ENCODE results near the gene AXDND1.
"Not testable (repeated sequence)": the region's sequence is repeated elsewhere in the genome, so short reads cannot be mapped to it uniquely, and the experiment has no call there.

AXDND1 gene

GRCh38 chr1:179490611-179491010 lies 124.8 kb downstream of the AXDND1 start:
- no peak for DNase-seq

- DNase-seq = no peak
These were observed 127.6 kb downstream of the AXDND1 start for GRCh38 chr1:179493323-179493722.

- DNase-seq = no peak
These were observed 140.4 kb downstream of the AXDND1 start for GRCh38 chr1:179506199-179506598.

- no peak for DNase-seq
These were observed 143.6 kb downstream of the AXDND1 start for GRCh38 chr1:179509384-179509783.

- no peak for DNase-seq
These were observed 144.3 kb downstream of the AXDND1 start for GRCh38 chr1:179510038-179510437.

- no peak for DNase-seq
These were observed 151.4 kb downstream of the AXDND1 start for GRCh38 chr1:179516976-179517705.

GRCh38 chr1:179518544-179518943 lies 152.8 kb downstream of the AXDND1 start:
- not testable (repeated sequence) for DNase-seq

- DNase-seq = no peak
These were observed 163.9 kb downstream of the AXDND1 start for GRCh38 chr1:179529482-179530195.

GRCh38 chr1:179530352-179530751 lies 164.6 kb downstream of the AXDND1 start:
- DNase-seq = no peak

- no peak for DNase-seq
These were observed 176.0 kb downstream of the AXDND1 start for GRCh38 chr1:179541774-179542173.

GRCh38 chr1:179545321-179545720 lies 179.6 kb downstream of the AXDND1 start:
- DNase-seq = no peak

GRCh38 chr1:179547021-179547535 lies 181.3 kb downstream of the AXDND1 start:
- no peak for DNase-seq

GRCh38 chr1:179548666-179549367 lies 183.0 kb downstream of the AXDND1 start:
- DNase-seq = no peak

GRCh38 chr1:179549368-179549700 lies 183.6 kb downstream of the AXDND1 start:
- no peak for DNase-seq

- no peak for DNase-seq
These were observed 185.2 kb downstream of the AXDND1 start for GRCh38 chr1:179550746-179551682.

GRCh38 chr1:179554427-179554826 lies 188.7 kb downstream of the AXDND1 start:
- no peak for DNase-seq

- no peak for DNase-seq
These were observed 192.3 kb downstream of the AXDND1 start for GRCh38 chr1:179558078-179558477.

- DNase-seq = no peak
These were observed 209.9 kb downstream of the AXDND1 start, which contains the start of gene NPHS2 for GRCh38 chr1:179575497-179576314. TSS of gene NPHS2 (minus strand) at chr1:179575948. CDS start at chr1:179575864, 84 bp downstream.

- no peak for DNase-seq
These were observed 210.7 kb downstream of the AXDND1 start for GRCh38 chr1:179576509-179576908.

GRCh38 chr1:179583771-179584320 lies 218.1 kb downstream of the AXDND1 start:
- no peak for DNase-seq

Data from CD4-positive, alpha-beta T cell treated with Interleukin-4 for 4 hours (primary cell).